Nephron (organoid): ENCODE measurements around the gene VPS11.
A peak's percentile ranks its signal among the peaks of the same experiment; 100 is the strongest.

ENCODE experiments used
- H3K27ac Mint-ChIP-seq, 3 experiments: 2 replicates each; pipeline ENCODE4 v1.8.0; 2020; ENCODE audit warnings: mixed read lengths in 3 of 3, mild to moderate bottlenecking in 2 of 3, moderate library complexity in 1 of 3
- H3K27me3 Mint-ChIP-seq: 2 replicates; pipeline ENCODE4 v1.8.0; 2021; ENCODE audit warnings: low read depth, mild to moderate bottlenecking, moderate library complexity, mixed read lengths
- H3K36me3 Mint-ChIP-seq: 2 replicates; pipeline ENCODE4 v1.8.0; 2020; ENCODE audit warnings: low read depth, mixed read lengths
- H3K4me1 Mint-ChIP-seq: 2 replicates; pipeline ENCODE4 v1.8.0; 2020; ENCODE audit warnings: mixed read lengths
- H3K4me3 Mint-ChIP-seq, 3 experiments: 2 replicates each; pipeline ENCODE4 v1.8.0; 2020; ENCODE audit warnings: mild to moderate bottlenecking in 3 of 3, mixed read lengths in 3 of 3, moderate library complexity in 2 of 3
- H3K9me3 Mint-ChIP-seq: 2 replicates; pipeline ENCODE4 v1.8.0; 2020; ENCODE audit warnings: mixed read lengths
- CTCF ChIP-seq, 3 experiments: fragments of 200-600 bp; sonication (generic); IDR thresholded peaks; one replicate each; pipeline ENCODE4 v1.5.0; 2021; ENCODE audit warnings: antibody characterized with exemption in 3 of 3; ENCODE audit not compliant: unreplicated experiment in 3 of 3

Gene VPS11

GRCh38 chr11:119067371-119068222, at the start of gene VPS11:
TSS of gene VPS11 (plus strand) at chr11:119067818. CDS start at chr11:119067824, 6 bp downstream.
- Mint-ChIP-seq H3K9me3 (no peaks in the 10 kb centered on the region), H3K36me3 (peaks cover 22% of the 10 kb centered on the region), H3K4me3 (peak within 1 kb of the TSS; percentile 90 to 99 (median 99)), H3K4me1 (peaks cover 25% of the 10 kb centered on the region), H3K27me3 (no peaks in the 10 kb centered on the region), H3K27ac (peak within 1 kb of the TSS; percentile 77 to 95 (median 92))
- TF ChIP-seq CTCF (IDR thresholded peaks at IDR 0.05; ENCODE audit: unreplicated experiment in 3 of 3), result no peak

GRCh38 chr11:119018074-119018938, 49.3 kb upstream of the VPS11 start, which contains the start of the genes RPS25 and TRAPPC4:
TSS of gene RPS25 (minus strand) at chr11:119018343. CDS start at chr11:119018284, 59 bp downstream.
TSS of gene TRAPPC4 (plus strand) at chr11:119018766. CDS start at chr11:119018796, 30 bp downstream.
- Mint-ChIP-seq H3K4me3 (peak within 1 kb of the TSS; percentile 99 to 100 (median 99)), H3K9me3 (no peaks in the 10 kb centered on the region), H3K27ac (peak within 1 kb of the TSS; percentile 96 to 100 (median 99)), H3K4me1 (peaks cover 22% of the 10 kb centered on the region), H3K36me3 (peaks cover 61% of the 10 kb centered on the region), H3K27me3 (no peaks in the 10 kb centered on the region)
- TF ChIP-seq CTCF (IDR thresholded peaks at IDR 0.05; ENCODE audit: unreplicated experiment in 3 of 3), result no peak

- H3K4me1 Mint-ChIP-seq, result peaks cover 22% of the 10 kb centered on the region
- H3K4me3 Mint-ChIP-seq, result peak overlapping the region; percentile 99 to 100 (median 99)
- H3K9me3 Mint-ChIP-seq, result no peaks in the 10 kb centered on the region
- TF ChIP-seq CTCF (IDR thresholded peaks at IDR 0.05; ENCODE audit: unreplicated experiment in 3 of 3), result no peak
- H3K36me3 Mint-ChIP-seq, result peaks cover 64% of the 10 kb centered on the region
- peak overlapping the region; percentile 96 to 100 (median 99) for H3K27ac Mint-ChIP-seq
- H3K27me3 Mint-ChIP-seq, result no peaks in the 10 kb centered on the region
Measured at GRCh38 chr11:119019996-119020395, 47.6 kb upstream of the VPS11 start.

- Mint-ChIP-seq H3K9me3 (no peaks in the 10 kb centered on the region), H3K27ac (peak overlapping the region in 2 of 3 experiments; percentile 28 to 38), H3K4me3 (peak overlapping the region; percentile 66 to 78 (median 71)), H3K4me1 (peaks cover 22% of the 10 kb centered on the region), H3K27me3 (no peaks in the 10 kb centered on the region), H3K36me3 (peaks cover 56% of the 10 kb centered on the region)
- TF ChIP-seq CTCF (IDR thresholded peaks at IDR 0.05; ENCODE audit: unreplicated experiment in 3 of 3), result no peak
Measured at GRCh38 chr11:119021631-119022030, 46.0 kb upstream of the VPS11 start.

GRCh38 chr11:119023741-119024140, 43.9 kb upstream of the VPS11 start:
- peaks cover 51% of the 10 kb centered on the region for H3K36me3 Mint-ChIP-seq
- H3K4me1 Mint-ChIP-seq, result peaks cover 23% of the 10 kb centered on the region
- no peaks in the 10 kb centered on the region for H3K9me3 Mint-ChIP-seq
- H3K27ac Mint-ChIP-seq, result peak overlapping the region in 1 of 3 experiments; percentile 1
- H3K4me3 Mint-ChIP-seq, result peak overlapping the region in 1 of 3 experiments; percentile 5
- H3K27me3 Mint-ChIP-seq, result no peaks in the 10 kb centered on the region
- no peak for TF ChIP-seq CTCF (IDR thresholded peaks at IDR 0.05; ENCODE audit: unreplicated experiment in 3 of 3)
